ENCODE measurements around the gene GALNS. TPM values are rescaled to one million over a fixed set of nuclear protein-coding genes. Genes with fewer than 3 reads are reported as not detected.
A peak's percentile ranks its signal among the peaks of the same experiment; 100 is the strongest.
"Not testable (repeated sequence)": the region's sequence is repeated elsewhere in the genome, so short reads cannot be mapped to it uniquely, and the experiment has no call there.

The GALNS gene
- total RNA-seq, 2 experiments from 2014 or later, result 17.2 to 49.0 TPM

GRCh38 chr16:88790312-88791211 lies 66.2 kb downstream of the GALNS start:
- ChIA-PET CTCF (ENCODE audit: unreplicated experiment) (no interaction called here), POLR2A (interaction anchor here (0.8 kb wide), 1 partner anchor 10 kb away, joined by 3 read pairs; no protein-coding TSS in a partner anchor)
- Histone ChIP-seq H4K20me1 (ENCODE audit: insufficient read depth, low read length) (no peaks in the 10 kb centered on the region), H3K4me1 (ENCODE audit: insufficient read depth, low read length, poor library complexity, severe bottlenecking) (peaks cover 64% of the 10 kb centered on the region), H3K79me2 (ENCODE audit: insufficient read depth, low read depth, low read length) (no peaks in the 10 kb centered on the region), H2AFZ (ENCODE audit: low read length) (peak overlapping the region; percentile 13; the same call in 1 of the 2 replicates), H3K4me2 (ENCODE audit: low read length) (peak overlapping the region; percentile 51), H3K36me3 (ENCODE audit: insufficient read depth, low read length) (no peaks in the 10 kb centered on the region), H3K27ac (ENCODE audit: low read depth, low read length, poor library complexity, severe bottlenecking) (peak overlapping the region; percentile 63), H3K9me2 (ENCODE audit: insufficient read depth, low read length) (no peaks in the 10 kb centered on the region), H3K4me3 (ENCODE audit: low read depth, low read length, poor library complexity, severe bottlenecking) (peak overlapping the region; percentile 55), H3K9me3 (ENCODE audit: low read length) (no peaks in the 10 kb centered on the region)
- TF ChIP-seq CTCF (conservative IDR thresholded peaks at IDR 0.05; ENCODE audit: low read length) (no peak), EZH2phosphoT487 (IDR thresholded peaks at IDR 0.05; ENCODE audit: borderline replicate concordance, low read depth, low read length) (no peak)
- intact Hi-C loops (cut with micrococcal nuclease; ENCODE audit: unreplicated experiment), result no loop called here
- BruUV-seq (replicated peaks), result no TSS peak
- peak; percentile 62 for DNase-seq (ENCODE audit: low spot score)

- Histone ChIP-seq H3K79me2 (ENCODE audit: insufficient read depth, low read depth, low read length) (no peaks in the 10 kb centered on the region; the same call in 1 of the 2 replicates), H3K4me1 (ENCODE audit: insufficient read depth, low read length, poor library complexity, severe bottlenecking) (peaks cover 55% of the 10 kb centered on the region), H3K4me2 (ENCODE audit: low read length) (0 out of 2 replicates have a peak overlapping the region, but pooled peaks have one; percentile 51), H3K36me3 (ENCODE audit: insufficient read depth, low read length) (no peaks in the 10 kb centered on the region), H2AFZ (ENCODE audit: low read length) (no peak overlapping the region), H3K9me2 (ENCODE audit: insufficient read depth, low read length) (no peaks in the 10 kb centered on the region), H3K27ac (ENCODE audit: low read depth, low read length, poor library complexity, severe bottlenecking) (peak overlapping the region; percentile 63), H4K20me1 (ENCODE audit: insufficient read depth, low read length) (no peaks in the 10 kb centered on the region), H3K4me3 (ENCODE audit: low read depth, low read length, poor library complexity, severe bottlenecking) (no peak overlapping the region), H3K9me3 (ENCODE audit: low read length) (no peaks in the 10 kb centered on the region)
- intact Hi-C loops (cut with micrococcal nuclease; ENCODE audit: unreplicated experiment), result no loop called here
- ChIA-PET POLR2A (interaction anchor here (0.8 kb wide), 1 partner anchor 9 kb away, joined by 3 read pairs; no protein-coding TSS in a partner anchor), CTCF (ENCODE audit: unreplicated experiment) (no interaction called here)
- DNase-seq (ENCODE audit: low spot score), result no peak
- no TSS peak for BruUV-seq (replicated peaks)
- TF ChIP-seq EZH2phosphoT487 (IDR thresholded peaks at IDR 0.05; ENCODE audit: borderline replicate concordance, low read depth, low read length), result no peak
- no peak for TF ChIP-seq CTCF (conservative IDR thresholded peaks at IDR 0.05; ENCODE audit: low read length)
These were observed 67.2 kb downstream of the GALNS start for GRCh38 chr16:88789594-88789993.

GRCh38 chr16:88788749-88789148 lies 68.0 kb downstream of the GALNS start:
- intact Hi-C loops (cut with micrococcal nuclease; ENCODE audit: unreplicated experiment); H3K79me2 ChIP-seq (ENCODE audit: insufficient read depth, low read depth, low read length); POLR2A ChIA-PET; DNase-seq (ENCODE audit: low spot score); H3K9me3 ChIP-seq (ENCODE audit: low read length); H3K4me3 ChIP-seq (ENCODE audit: low read depth, low read length, poor library complexity, severe bottlenecking); H3K36me3 ChIP-seq (ENCODE audit: insufficient read depth, low read length); H2AFZ ChIP-seq (ENCODE audit: low read length); BruUV-seq (replicated peaks); H3K4me2 ChIP-seq (ENCODE audit: low read length); H3K27ac ChIP-seq (ENCODE audit: low read depth, low read length, poor library complexity, severe bottlenecking); H4K20me1 ChIP-seq (ENCODE audit: insufficient read depth, low read length); H3K9me2 ChIP-seq (ENCODE audit: insufficient read depth, low read length); CTCF ChIA-PET (ENCODE audit: unreplicated experiment): not testable (repeated sequence)
- H3K4me1 ChIP-seq (ENCODE audit: insufficient read depth, low read length, poor library complexity, severe bottlenecking), result peaks cover 49% of the 10 kb centered on the region
